Muscle layer of duodenum (tissue), 2 donors: Measurements from ENCODE around the gene PIKFYVE.
"Not testable (repeated sequence)": the region's sequence is repeated elsewhere in the genome, so short reads cannot be mapped to it uniquely, and the experiment has no call there.

ENCODE experiments used
- H3K27ac ChIP-seq: one replicate; pipeline ENCODE4 v1.7.0; 2013; ENCODE audit warnings: mild to moderate bottlenecking, low read length
- H3K27me3 ChIP-seq: one replicate; pipeline ENCODE4 v1.7.0; 2013; ENCODE audit warnings: low read depth, mild to moderate bottlenecking, control low read depth, low read length
- H3K36me3 ChIP-seq, 2 donors: one replicate each; pipeline ENCODE4 v1.7.0; 2013; ENCODE audit warnings: low read length in 2 of 2, control low read depth in 1 of 2, mild to moderate bottlenecking in 1 of 2; ENCODE audit not compliant: insufficient read depth in 2 of 2, control insufficient read depth in 1 of 2
- H3K4me1 ChIP-seq, 2 donors: one replicate each; pipeline ENCODE4 v1.7.0; 2013; ENCODE audit warnings: low read length in 2 of 2, mild to moderate bottlenecking in 2 of 2, control low read depth in 1 of 2, moderate library complexity in 1 of 2; ENCODE audit not compliant: insufficient read depth in 2 of 2, control insufficient read depth in 1 of 2
- H3K4me3 ChIP-seq, 2 donors: one replicate each; pipeline ENCODE4 v1.7.0; 2013; ENCODE audit warnings: low read length in 2 of 2, low read depth in 1 of 2, mild to moderate bottlenecking in 1 of 2
- H3K9me3 ChIP-seq, 2 donors: one replicate each; pipeline ENCODE4 v1.7.0; 2013; ENCODE audit warnings: low read length in 2 of 2, control low read depth in 1 of 2, mild to moderate bottlenecking in 1 of 2; ENCODE audit not compliant: control insufficient read depth in 1 of 2
- donor health status: healthy.

Gene PIKFYVE, protein sequence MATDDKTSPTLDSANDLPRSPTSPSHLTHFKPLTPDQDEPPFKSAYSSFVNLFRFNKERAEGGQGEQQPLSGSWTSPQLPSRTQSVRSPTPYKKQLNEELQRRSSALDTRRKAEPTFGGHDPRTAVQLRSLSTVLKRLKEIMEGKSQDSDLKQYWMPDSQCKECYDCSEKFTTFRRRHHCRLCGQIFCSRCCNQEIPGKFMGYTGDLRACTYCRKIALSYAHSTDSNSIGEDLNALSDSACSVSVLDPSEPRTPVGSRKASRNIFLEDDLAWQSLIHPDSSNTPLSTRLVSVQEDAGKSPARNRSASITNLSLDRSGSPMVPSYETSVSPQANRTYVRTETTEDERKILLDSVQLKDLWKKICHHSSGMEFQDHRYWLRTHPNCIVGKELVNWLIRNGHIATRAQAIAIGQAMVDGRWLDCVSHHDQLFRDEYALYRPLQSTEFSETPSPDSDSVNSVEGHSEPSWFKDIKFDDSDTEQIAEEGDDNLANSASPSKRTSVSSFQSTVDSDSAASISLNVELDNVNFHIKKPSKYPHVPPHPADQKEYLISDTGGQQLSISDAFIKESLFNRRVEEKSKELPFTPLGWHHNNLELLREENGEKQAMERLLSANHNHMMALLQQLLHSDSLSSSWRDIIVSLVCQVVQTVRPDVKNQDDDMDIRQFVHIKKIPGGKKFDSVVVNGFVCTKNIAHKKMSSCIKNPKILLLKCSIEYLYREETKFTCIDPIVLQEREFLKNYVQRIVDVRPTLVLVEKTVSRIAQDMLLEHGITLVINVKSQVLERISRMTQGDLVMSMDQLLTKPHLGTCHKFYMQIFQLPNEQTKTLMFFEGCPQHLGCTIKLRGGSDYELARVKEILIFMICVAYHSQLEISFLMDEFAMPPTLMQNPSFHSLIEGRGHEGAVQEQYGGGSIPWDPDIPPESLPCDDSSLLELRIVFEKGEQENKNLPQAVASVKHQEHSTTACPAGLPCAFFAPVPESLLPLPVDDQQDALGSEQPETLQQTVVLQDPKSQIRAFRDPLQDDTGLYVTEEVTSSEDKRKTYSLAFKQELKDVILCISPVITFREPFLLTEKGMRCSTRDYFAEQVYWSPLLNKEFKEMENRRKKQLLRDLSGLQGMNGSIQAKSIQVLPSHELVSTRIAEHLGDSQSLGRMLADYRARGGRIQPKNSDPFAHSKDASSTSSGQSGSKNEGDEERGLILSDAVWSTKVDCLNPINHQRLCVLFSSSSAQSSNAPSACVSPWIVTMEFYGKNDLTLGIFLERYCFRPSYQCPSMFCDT (N-terminal part only)

GRCh38 chr2:208265801-208266552 is at the start of gene PIKFYVE:
TSS of gene PIKFYVE (plus strand) at chr2:208266255. CDS start at chr2:208271520, 5,265 bp downstream.
- H3K9me3 ChIP-seq = no peaks in the 10 kb centered on the region
- H3K27ac ChIP-seq = peak within 1 kb of the TSS; percentile 96
- H3K4me3 ChIP-seq = peak within 1 kb of the TSS; percentile 87 to 93
- no peaks in the 10 kb centered on the region for H3K36me3 ChIP-seq
- peaks cover 9 to 37% of the 10 kb centered on the region in 2 donors for H3K4me1 ChIP-seq
- no peaks in the 10 kb centered on the region for H3K27me3 ChIP-seq

GRCh38 chr2:208221873-208222272 is 44.2 kb upstream of the PIKFYVE start:
- not testable (repeated sequence) for H3K4me1 ChIP-seq, H3K27ac ChIP-seq, H3K36me3 ChIP-seq, H3K9me3 ChIP-seq, H3K27me3 ChIP-seq, H3K4me3 ChIP-seq

DNA sequence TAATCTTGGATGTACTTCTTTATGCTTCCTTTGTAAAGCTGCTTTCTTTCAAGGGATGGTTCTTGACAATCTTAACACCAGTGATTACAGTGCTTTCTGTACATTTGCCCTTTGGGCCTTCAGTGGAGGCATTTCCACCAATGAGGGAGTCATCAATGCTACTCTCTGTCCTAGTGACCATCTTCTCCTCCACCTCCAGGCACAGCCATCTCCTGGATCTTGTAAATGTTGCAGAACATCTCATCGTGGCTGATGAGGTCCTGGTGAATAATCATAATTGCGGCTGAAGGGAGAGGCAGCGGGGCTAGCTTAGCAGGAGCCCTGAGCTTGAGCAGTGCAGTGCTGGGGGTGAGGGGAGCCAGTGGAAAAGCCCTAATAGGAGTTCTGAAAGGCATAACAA is 43.7 kb upstream of the PIKFYVE start:
- Histone ChIP-seq H3K27me3 (no peaks in the 10 kb centered on the region), H3K36me3 (no peaks in the 10 kb centered on the region), H3K9me3 (no peaks in the 10 kb centered on the region), H3K27ac (no peak overlapping the region), H3K4me3 (no peak overlapping the region), H3K4me1 (no peaks in the 10 kb centered on the region)

DNA sequence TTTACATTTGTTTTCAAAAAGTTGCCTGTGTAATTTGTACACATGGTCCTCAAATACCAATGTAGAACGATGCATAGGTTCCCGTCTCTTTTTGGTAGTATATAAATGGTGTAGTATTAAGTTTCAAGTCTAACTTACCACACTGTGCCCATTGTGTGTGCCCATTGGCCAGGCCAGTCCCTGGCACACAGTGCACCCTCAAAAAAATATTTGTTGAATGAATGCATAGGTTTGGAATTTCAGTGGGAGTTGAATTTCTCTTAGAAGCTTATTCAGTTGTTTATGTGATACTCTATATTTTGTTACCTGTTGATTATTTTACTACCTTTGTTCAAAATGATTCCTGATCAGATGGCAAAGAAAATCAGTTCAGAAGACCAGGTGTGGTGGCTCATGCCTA is 41.3 kb upstream of the PIKFYVE start:
- no peak overlapping the region for H3K4me3 ChIP-seq
- H3K27me3 ChIP-seq = no peaks in the 10 kb centered on the region

DNA sequence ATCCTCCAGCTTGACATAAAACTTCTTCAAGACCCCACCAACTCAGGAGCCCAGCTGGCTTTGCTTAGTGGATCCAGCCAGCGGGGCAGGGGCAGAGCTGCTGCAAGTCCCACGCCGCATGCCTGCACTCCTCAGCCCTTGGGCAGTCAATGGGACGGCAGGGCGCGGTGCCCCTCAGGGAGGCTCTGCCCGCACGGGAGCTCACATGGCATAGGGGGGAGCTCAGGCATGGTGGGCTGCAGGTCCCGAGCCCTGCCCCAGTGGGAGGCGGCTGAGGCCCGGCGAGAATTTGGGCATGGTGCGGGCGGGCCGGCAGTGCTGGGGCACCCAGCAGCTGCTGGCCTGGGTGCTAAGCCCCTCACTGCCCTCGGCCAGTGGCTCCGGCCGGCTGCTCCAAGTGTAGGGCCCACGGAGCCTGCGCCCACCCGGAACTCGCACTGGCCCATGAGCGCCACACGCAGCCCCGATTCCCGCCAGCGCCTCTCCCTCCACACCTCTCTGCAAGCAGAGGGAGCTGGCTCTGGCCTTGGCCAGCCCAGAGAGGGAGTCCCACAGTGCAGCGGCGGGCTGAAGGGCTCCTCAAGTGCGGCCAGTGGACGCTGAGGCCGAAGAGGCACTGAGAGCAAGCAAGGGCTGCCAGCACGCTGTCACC is 38.3 kb upstream of the PIKFYVE start:
- H3K4me3 ChIP-seq = no peak overlapping the region
- no peaks in the 10 kb centered on the region for H3K4me1 ChIP-seq
- H3K27ac ChIP-seq = no peak overlapping the region
- no peaks in the 10 kb centered on the region for H3K36me3 ChIP-seq
- H3K27me3 ChIP-seq = no peaks in the 10 kb centered on the region
- H3K9me3 ChIP-seq = no peaks in the 10 kb centered on the region

More for the DNA sequence above, 41.3 kb upstream of the PIKFYVE start:
- no peaks in the 10 kb centered on the region for H3K4me1 ChIP-seq
- H3K27ac ChIP-seq = no peak overlapping the region
- no peaks in the 10 kb centered on the region for H3K36me3 ChIP-seq
- H3K9me3 ChIP-seq = no peaks in the 10 kb centered on the region

DNA sequence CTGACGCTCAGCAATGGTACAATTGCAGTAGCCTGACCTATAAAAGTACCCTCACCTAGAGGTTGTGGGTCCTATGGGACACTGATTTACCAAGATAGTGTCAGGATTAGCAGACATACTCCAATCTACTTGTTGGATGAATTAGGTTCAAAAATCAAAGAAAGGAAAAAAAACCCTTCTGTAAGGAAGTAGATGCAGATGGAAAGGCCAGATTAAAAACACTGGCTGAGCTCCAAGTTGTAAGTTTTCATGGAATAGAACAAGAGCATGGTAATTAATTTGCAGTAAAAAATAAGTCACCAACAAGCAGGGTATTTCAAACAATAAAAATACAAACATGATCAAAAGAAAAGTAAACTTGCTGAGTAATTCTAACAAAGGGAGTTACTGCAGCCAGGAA is 37.6 kb upstream of the PIKFYVE start:
- H3K27ac ChIP-seq = no peak overlapping the region
- H3K9me3 ChIP-seq = no peaks in the 10 kb centered on the region
- no peaks in the 10 kb centered on the region for H3K4me1 ChIP-seq
- H3K36me3 ChIP-seq = no peaks in the 10 kb centered on the region
- H3K4me3 ChIP-seq = no peak overlapping the region
- no peaks in the 10 kb centered on the region for H3K27me3 ChIP-seq

GRCh38 chr2:208234786-208235185 is 31.3 kb upstream of the PIKFYVE start:
- Histone ChIP-seq H3K27ac (no peak overlapping the region), H3K27me3 (no peaks in the 10 kb centered on the region), H3K9me3 (no peaks in the 10 kb centered on the region), H3K4me1 (no peaks in the 10 kb centered on the region), H3K36me3 (peaks cover 25 to 34% of the 10 kb centered on the region in 2 donors), H3K4me3 (no peak overlapping the region)

GRCh38 chr2:208235860-208236259 is 30.2 kb upstream of the PIKFYVE start:
- H3K27ac ChIP-seq = no peak overlapping the region
- H3K4me1 ChIP-seq = no peaks in the 10 kb centered on the region
- H3K9me3 ChIP-seq = no peaks in the 10 kb centered on the region
- H3K36me3 ChIP-seq = peaks cover 33 to 43% of the 10 kb centered on the region in 2 donors
- H3K4me3 ChIP-seq = no peak overlapping the region
- no peaks in the 10 kb centered on the region for H3K27me3 ChIP-seq

- Histone ChIP-seq H3K4me3 (no peak overlapping the region), H3K36me3 (peaks cover 51 to 74% of the 10 kb centered on the region in 2 donors), H3K9me3 (no peaks in the 10 kb centered on the region), H3K27me3 (no peaks in the 10 kb centered on the region), H3K4me1 (no peaks in the 10 kb centered on the region), H3K27ac (no peak overlapping the region)
Measured at GRCh38 chr2:208239770-208240493, 26.1 kb upstream of the PIKFYVE start.
